GM23338 (cell line): Measurements from ENCODE around the gene DNAJB13. TPM values are rescaled to one million over a fixed set of nuclear protein-coding genes. Genes with fewer than 3 reads are reported as not detected.
"Not testable (repeated sequence)": the region's sequence is repeated elsewhere in the genome, so short reads cannot be mapped to it uniquely, and the experiment has no call there.

Experiments
- ATAC-seq: fragments of 200-7000 bp; cut with Tn5 transposase; 3 replicates; pipeline ENCODE4 v1.9.1; 2020
- DNase-seq: peaks from one replicate; pipeline ENCODE4 v3.0.0-alpha.2; 2015; ENCODE audit warnings: low spot score
- H2AFZ ChIP-seq: fragments of 200-600 bp; sonication (generic); 2 replicates; pipeline ENCODE4 v1.8.0; 2016; ENCODE audit warnings: antibody characterized with exemption, mild to moderate bottlenecking, moderate library complexity
- H3F3A ChIP-seq: fragments of 200-600 bp; sonication (generic); replicated peaks from 2 replicates; pipeline ENCODE4 v1.8.0; 2017; ENCODE audit warnings: antibody characterized with exemption, mixed run types, low read depth
- H3K27ac ChIP-seq: fragments of 200-600 bp; sonication (generic); 2 replicates; pipeline ENCODE4 v1.6.1; 2016; ENCODE audit warnings: low read depth
- H3K27me3 ChIP-seq: fragments of 200-600 bp; sonication (generic); 2 replicates; pipeline ENCODE4 v1.8.0; 2016; ENCODE audit warnings: mild to moderate bottlenecking, mixed run types, moderate library complexity; ENCODE audit not compliant: insufficient read depth
- H3K36me3 ChIP-seq: fragments of 200-600 bp; sonication (generic); 2 replicates; pipeline ENCODE4 v1.8.0; 2016; ENCODE audit warnings: mild to moderate bottlenecking; ENCODE audit not compliant: insufficient read depth
- H3K4me1 ChIP-seq: fragments of 200-600 bp; sonication (generic); 2 replicates; pipeline ENCODE4 v1.8.0; 2016; ENCODE audit warnings: mild to moderate bottlenecking, moderate library complexity; ENCODE audit not compliant: insufficient read depth
- H3K4me2 ChIP-seq: fragments of 200-600 bp; sonication (generic); 2 replicates; pipeline ENCODE4 v1.7.1; 2017; ENCODE audit warnings: mixed run types
- H3K4me3 ChIP-seq: fragments of 200-600 bp; sonication (generic); 2 replicates; pipeline ENCODE4 v1.6.1; 2016; ENCODE audit warnings: mixed run types
- H3K79me2 ChIP-seq: fragments of 200-600 bp; sonication (generic); replicated peaks from 2 replicates; pipeline ENCODE4 v1.8.0; 2017; ENCODE audit warnings: mild to moderate bottlenecking; ENCODE audit not compliant: insufficient read depth
- H3K9me2 ChIP-seq: fragments of 200-600 bp; sonication (generic); 2 replicates; pipeline ENCODE4 v1.8.0; 2017; ENCODE audit not compliant: insufficient read depth
- H4K20me1 ChIP-seq: fragments of 200-600 bp; sonication (generic); replicated peaks from 2 replicates; pipeline ENCODE4 v1.8.0; 2017; ENCODE audit warnings: mild to moderate bottlenecking; ENCODE audit not compliant: insufficient read depth
- H3K27ac Mint-ChIP-seq: 2 replicates; pipeline ENCODE4 v1.8.0; 2020; ENCODE audit warnings: inconsistent platforms, mild to moderate bottlenecking, moderate library complexity, mixed read lengths
- H3K27me3 Mint-ChIP-seq: 3 replicates; pipeline ENCODE4 v1.8.0; 2022; ENCODE audit warnings: low read depth, mild to moderate bottlenecking, moderate library complexity, mixed read lengths, inconsistent platforms; ENCODE audit not compliant: insufficient read depth, poor library complexity
- H3K36me3 Mint-ChIP-seq: 3 replicates; pipeline ENCODE4 v1.8.0; 2021; ENCODE audit warnings: low read depth, mild to moderate bottlenecking, inconsistent platforms, moderate library complexity, mixed read lengths
- H3K4me1 Mint-ChIP-seq: 3 replicates; pipeline ENCODE4 v1.8.0; 2020; ENCODE audit warnings: mild to moderate bottlenecking, inconsistent platforms, mixed read lengths
- H3K4me3 Mint-ChIP-seq: 3 replicates; pipeline ENCODE4 v1.8.0; 2021; ENCODE audit warnings: moderate library complexity, mild to moderate bottlenecking, inconsistent platforms, mixed read lengths
- H3K9me3 Mint-ChIP-seq: 3 replicates; pipeline ENCODE4 v1.8.0; 2020; ENCODE audit warnings: moderate library complexity, mild to moderate bottlenecking, inconsistent platforms, mixed read lengths
- ZNF462 ChIP-seq: fragments of 250-450 bp; sonication (Bioruptor Pico); IDR thresholded peaks from 2 replicates; pipeline ENCODE4 v1.5.0; 2020; ENCODE audit warnings: mild to moderate bottlenecking, moderate library complexity
- polyA plus RNA-seq: library from polyadenylated mRNA; unstranded; fragments of >200 nt; fragmentation: Nextera tagmentation; extraction: Ambion mirVana; gene quantifications from 2 replicates; pipeline ENCODE4 v1.2.1, GENCODE V29; 2016
- total RNA-seq: library from RNA; depleted of rRNA; stranded (reverse); fragments of >200 nt; shearing (Covaris generic); gene quantifications from 2 replicates; pipeline ENCODE4 v1.2.3, GENCODE V29; 2014

The DNAJB13 gene
- total and polyA plus RNA-seq, 2 experiments from 2014 or later, result 0.14 to 0.32 TPM

- Histone ChIP-seq H3K27me3 (no peaks in the 10 kb centered on the region), H3K4me1 (peaks cover 32% of the 10 kb centered on the region), H4K20me1 (peaks cover 2% of the 10 kb centered on the region), H3K36me3 (no peaks in the 10 kb centered on the region; the same call in 1 of the 2 replicates), H3F3A (peaks cover 5% of the 10 kb centered on the region; the same call in 1 of the 2 replicates), H3K4me2 (peak overlapping the region; percentile 100), H3K9me2 (no peaks in the 10 kb centered on the region), H3K27ac (peak overlapping the region; percentile 85), H3K4me3 (peak overlapping the region; percentile 98), H3K79me2 (peaks cover 14% of the 10 kb centered on the region), H2AFZ (peak overlapping the region; percentile 95; the same call in 1 of the 2 replicates)
- peak overlapping the region; percentile 94 for H3K4me3 Mint-ChIP-seq
- no peak; the same call in 2 of the 3 replicates for ATAC-seq
- H3K27me3 Mint-ChIP-seq, result peaks cover 20% of the 10 kb centered on the region
- peak overlapping the region; percentile 36; the same call in 1 of the 2 replicates for H3K27ac Mint-ChIP-seq
- peaks cover 30% of the 10 kb centered on the region for H3K36me3 Mint-ChIP-seq
- no peak for DNase-seq
- TF ChIP-seq ZNF462 (CRISPR knock-in tag), result no peak
- H3K4me1 Mint-ChIP-seq, result peaks cover 31% of the 10 kb centered on the region
- no peaks in the 10 kb centered on the region; the same call in 1 of the 3 replicates for H3K9me3 Mint-ChIP-seq
Measured at GRCh38 chr11:73983741-73984538, 33.1 kb downstream of the DNAJB13 start.

GRCh38 chr11:73985661-73986060, 34.8 kb downstream of the DNAJB13 start:
- H3K27ac Mint-ChIP-seq, H3F3A ChIP-seq, H4K20me1 ChIP-seq, H3K36me3 ChIP-seq, ATAC-seq, H3K27me3 ChIP-seq, H3K9me3 Mint-ChIP-seq, DNase-seq, H3K4me2 ChIP-seq, H3K9me2 ChIP-seq, H2AFZ ChIP-seq, H3K4me3 Mint-ChIP-seq, H3K27ac ChIP-seq, H3K4me3 ChIP-seq: not testable (repeated sequence)
- Mint-ChIP-seq H3K36me3 (peaks cover 15% of the 10 kb centered on the region), H3K4me1 (peaks cover 20% of the 10 kb centered on the region), H3K27me3 (peaks cover 17% of the 10 kb centered on the region)
- Histone ChIP-seq H3K79me2 (peaks cover 14% of the 10 kb centered on the region), H3K4me1 (peaks cover 19% of the 10 kb centered on the region)
